GM19372 (cell line): ENCODE results near the gene ARHGAP6.

Experiments
- ATAC-seq: cut with Tn5 transposase; IDR thresholded peaks from one replicate; pipeline ENCODE4 v1.9.1; 2021; ENCODE audit warnings: mild to moderate bottlenecking, low read depth, moderate library complexity; ENCODE audit not compliant: unreplicated experiment

ARHGAP6 gene

DNA sequence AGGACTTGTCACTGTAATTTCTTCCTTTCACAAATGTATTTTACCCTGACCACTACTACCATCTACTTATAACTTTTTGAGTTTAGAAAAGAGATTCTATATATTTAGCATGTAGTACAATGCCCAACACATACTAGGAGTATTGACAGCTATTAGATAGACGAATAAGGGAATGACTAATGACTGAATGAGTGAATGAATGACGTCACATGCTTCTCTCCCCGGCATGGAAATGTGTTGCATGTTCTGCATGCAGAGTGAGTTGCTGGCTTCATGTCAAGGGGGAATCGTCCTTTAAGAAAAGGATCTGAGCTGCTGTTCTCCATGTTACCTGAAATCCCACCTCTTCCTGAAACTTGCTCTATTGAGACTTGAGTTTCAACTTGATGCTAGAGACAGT is 459.9 kb downstream of the ARHGAP6 start:
- ATAC-seq, result no peak

DNA sequence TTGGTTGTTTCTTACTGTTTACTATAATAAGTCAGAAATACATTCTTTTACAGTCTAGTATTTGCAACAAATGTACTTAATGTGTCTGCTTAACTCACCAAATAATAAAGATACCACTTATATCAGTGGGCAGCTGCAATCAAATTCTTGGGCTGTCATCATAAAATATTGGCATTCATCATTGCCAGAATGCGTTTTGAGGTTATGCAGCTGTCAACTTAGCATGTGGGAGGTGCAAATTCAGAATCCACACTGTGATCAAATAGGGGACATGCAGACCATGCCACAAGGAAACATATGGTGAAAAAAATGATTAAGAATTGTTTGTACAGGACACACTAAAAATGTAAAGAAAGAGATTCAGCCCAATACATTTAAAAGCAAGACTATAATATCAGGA is 468.0 kb downstream of the ARHGAP6 start:
- ATAC-seq, result no peak

DNA sequence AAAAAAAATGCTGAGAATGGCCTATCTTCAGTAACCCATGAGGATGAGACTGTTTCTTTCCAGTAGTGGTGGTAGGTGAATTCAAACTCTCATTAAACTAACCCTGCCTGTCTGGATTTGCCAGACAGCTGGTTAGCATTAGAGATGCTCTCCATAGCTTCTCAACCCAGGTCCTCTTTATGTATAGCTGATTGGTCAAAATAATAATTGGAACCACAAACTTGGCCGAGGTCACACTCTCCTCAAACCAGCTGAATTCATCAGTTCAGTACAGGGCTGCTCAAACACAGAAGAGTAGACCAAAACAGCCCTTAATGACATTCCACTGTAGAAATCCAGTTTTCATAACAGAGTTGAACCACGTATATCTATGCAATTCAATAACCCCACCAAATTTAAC is 469.2 kb downstream of the ARHGAP6 start:
- ATAC-seq, result no peak

DNA sequence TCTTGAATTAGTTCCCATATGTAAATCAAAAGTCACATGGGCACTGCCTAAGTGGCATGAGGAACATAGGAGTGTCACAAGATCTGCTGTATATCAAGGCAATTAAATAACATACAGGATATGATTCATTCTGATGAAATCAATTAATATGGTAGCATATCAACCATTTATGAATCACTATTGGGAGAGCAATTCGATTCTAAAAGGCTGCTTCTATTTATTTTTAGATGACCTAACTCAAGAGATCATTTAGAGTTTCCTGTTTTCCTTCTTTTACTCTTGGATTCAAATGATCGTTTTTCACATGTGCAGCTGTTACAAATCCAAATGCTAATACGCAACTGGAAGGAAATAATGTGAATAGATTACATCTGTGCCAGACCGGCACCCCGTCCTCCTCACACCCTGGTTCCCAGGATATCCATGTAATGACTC is 472.7 kb downstream of the ARHGAP6 start:
- no peak for ATAC-seq

DNA sequence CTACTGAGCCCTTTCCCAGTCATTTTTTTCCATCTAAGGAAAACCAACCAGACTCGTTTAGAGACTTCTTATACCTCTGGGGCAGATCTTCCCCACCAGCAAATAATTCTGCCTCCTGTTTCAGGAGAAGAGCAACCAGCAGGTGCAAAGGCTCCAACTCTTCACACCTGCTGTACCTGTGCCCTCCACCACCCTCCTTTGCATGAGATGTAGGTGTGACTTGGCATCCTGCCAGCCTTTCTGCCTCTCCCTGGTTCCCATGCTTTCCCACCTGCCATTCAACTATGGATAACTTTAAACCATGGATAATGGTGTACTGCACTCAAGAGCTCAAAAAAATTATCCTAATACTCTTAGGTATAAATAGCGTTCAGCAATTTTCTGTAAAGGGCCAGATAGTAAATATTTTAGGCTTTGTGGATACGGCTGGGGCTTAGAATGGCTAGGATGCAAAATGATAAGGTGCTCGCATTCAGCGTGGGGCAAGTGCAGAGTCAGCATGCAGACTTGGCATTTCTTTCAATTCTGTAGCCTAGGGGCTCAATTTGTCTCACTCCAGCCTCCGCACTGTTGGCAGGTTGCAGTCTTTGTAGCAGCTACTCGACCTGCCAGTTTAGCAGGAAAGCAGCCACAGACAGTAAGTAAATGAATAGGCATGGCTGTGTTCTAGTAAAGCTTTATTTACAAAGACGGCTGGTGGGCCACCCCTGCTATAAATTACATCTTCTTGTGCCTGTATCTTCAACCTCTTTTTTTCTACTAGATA is 474.8 kb downstream of the ARHGAP6 start:
- no peak for ATAC-seq

DNA sequence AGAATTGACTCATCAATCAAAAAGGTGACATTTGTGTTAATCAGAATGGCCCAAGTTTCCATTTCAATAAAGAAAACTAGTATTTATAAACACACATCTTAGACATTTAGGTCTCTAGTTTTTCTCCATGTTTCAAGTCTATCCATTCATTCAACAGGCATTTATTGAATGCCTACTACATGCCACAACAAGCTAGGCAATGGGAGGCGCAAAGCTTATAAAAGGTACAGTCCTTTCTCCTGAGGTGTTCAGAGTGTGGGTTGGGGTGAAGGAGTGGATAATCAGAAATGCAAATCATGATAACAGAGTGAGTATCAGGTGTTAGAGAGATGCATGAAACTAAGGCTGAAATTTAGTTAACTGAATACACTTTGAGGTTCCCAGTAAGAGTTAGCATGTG is 476.6 kb downstream of the ARHGAP6 start:
- no peak for ATAC-seq

DNA sequence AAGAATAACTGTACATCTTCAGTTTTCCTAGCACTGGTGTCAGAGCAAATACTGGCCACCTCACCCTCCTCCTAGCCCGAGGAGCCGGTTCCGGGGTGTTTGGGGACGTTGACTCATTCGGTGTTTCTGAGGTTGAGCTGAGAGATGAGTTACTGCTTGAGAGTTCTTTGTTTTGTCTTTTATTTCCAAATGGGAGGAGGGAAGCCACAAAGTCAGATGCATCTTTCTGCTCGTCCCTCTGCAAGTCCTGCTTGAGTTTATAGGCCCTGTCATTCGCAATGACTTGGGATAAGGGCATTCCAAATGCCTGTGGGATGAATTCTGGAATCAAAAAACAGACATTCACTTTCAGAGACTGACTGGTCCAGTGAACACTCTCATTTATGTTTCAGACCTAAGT is 477.1 kb downstream of the ARHGAP6 start:
- ATAC-seq, result no peak

DNA sequence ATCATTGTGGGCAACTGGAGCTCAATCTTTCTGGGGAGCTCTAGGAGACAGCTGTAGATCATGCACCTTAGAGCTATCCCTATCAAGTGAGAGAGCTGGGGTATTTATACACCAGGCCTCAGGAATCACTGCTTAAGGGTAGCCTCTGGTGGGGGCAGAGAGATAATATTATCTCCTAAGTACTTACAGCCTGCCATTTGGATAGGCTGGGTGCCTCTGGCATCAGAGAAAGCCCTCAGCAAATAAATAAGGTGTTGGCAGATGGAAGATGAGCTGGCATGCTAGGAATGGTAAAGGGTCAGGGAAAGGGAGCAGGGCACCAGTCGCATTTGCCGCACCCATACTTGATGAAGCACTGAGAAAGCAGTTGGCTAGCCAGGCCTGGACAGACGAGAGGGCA is 478.7 kb downstream of the ARHGAP6 start:
- ATAC-seq, result no peak

DNA sequence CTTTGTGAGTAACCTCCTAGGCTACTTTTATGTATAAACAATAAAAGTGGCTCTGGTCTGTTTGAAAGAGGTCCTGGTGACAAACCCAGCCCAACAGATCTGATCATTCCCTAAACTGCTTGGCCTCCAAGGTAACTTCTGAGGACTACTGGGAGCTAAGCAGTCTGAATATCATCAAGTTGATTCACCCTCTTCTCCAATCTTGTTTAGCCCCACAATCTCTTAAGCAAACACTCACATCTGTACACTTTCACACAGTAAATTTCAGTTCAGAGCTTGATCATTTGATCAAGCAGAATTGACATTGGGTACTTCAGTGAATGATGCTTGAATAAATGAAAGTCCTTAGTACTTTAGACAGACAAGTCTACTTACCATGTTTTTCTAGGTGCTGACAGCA is 479.9 kb downstream of the ARHGAP6 start:
- ATAC-seq, result no peak

DNA sequence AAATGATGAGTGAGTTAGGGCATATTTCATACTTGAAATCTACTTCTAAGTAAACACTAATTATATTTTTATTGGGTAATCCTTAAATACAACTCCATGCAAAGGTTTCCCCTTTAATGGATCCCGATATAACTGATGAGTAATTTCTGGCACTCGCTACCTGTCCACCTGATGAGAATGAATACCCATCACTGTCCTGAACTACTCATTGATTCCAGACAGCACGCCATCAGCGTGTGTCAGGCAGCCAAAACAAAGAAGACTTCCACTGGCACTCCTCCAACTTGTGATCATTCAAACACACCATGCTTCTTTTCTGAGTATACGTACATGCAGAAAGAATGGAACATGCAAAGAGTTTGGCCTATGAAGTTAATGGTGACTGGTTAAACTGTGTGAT is 485.1 kb downstream of the ARHGAP6 start:
- no peak for ATAC-seq

DNA sequence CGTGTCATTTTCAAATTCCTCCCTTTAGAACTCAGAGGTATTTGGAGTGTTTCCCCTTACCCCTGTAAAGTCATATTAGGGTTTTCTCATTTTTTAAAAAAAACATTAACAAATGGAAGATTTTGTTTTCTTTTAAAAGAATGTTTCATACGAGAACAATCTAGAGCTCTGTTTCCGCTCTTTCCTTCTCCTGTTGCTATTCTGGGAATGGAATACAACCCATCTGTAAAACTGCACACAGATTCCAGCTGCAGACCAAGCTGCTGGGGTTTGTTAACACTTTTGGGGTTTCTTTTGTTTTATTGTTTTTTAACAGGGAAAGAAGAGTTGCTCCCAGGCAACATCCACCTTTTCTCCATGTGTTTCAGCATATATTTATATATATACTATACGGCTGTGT is 493.3 kb downstream of the ARHGAP6 start:
- ATAC-seq, result no peak

DNA sequence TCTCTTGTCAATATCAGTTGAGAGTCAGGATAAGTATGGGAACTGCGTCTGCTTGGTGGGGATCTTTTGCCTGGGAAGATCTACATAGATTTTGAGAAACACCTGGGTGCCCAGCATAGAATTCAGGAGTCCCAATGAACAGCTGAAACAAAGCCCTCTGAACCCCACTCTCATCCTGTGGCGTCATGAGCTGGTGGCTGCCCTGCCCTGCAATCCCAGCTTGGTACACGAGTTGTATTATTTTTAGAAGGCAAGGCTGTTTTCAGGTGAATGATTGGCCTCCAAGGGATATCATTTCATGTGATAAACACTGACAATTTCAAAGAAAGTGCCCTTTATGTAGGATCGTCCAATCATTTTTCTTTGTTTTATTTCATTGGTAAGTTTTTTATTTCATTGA is 493.8 kb downstream of the ARHGAP6 start:
- ATAC-seq, result no peak

DNA sequence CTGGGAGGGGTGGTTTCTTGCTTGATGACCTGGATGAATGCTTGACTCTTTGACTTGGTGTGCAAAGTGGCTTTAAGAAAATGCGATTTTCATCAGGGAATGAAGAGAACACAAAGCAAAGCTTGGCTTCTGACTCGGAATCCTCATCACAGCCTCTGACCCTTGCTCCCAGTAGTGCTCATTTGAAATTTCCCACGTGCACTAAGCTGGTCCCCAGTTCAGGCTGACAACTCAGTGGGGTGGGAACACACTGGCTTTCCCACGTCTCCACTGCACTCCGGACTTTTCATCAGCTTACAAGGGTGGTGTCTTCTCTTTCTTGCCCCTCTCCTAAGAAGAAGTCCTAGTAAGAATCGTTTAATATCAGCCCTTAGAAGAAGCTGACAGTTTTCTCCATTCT is 501.3 kb downstream of the ARHGAP6 start:
- ATAC-seq, result no peak

DNA sequence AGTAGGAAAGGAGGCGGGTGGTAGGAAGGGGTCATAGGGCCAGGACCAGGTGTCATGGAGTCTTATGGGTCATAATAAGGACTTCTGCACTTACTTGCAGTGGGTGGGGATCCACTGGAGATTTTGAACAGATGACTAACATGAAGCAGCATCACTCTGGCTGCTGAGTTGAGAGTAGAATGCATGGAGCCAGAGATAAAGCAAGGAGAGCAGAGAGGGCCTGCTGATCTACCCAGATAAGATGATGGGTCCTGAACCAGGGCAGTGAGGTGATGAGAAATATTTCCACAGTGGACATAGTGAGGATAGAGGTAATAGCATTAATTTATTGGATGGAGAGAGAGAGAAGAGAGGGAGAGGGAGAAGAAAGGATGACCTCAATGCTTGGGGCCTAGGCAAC is 506.6 kb downstream of the ARHGAP6 start:
- ATAC-seq, result no peak

DNA sequence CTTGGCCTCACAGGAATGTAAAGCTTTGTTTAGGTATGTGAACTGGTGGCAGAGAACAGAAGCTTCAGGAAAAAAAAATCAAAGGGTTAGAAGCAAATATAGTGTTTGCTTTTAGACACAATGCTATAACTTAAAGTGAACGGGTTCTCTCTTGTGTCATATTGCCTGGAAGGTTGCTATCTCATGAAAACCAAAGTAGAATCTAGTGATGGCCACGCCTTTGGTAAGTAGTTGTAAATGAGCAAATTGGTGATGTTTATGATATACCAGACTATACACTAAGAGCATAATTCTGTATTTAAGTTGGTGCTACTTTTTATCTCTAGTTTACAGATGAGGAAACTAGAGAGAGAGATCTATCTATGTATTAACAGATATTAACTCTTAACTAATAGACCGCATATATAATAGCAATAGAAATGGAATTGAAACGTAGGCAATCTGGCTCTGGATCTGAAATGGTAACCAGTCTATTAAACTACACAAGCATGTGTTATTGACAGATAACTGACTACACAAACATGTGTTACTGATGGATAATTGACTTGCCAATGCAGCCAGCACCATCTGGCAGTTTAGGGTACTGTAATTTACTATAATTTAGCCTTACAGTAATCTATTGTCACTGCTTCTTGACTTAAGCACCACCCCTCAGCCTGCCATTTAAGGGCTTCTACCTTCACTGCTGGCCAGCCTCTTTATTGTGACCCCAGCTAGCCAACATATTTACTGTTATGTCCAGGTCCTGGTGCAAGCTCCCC is 513.7 kb downstream of the ARHGAP6 start:
- no peak for ATAC-seq

DNA sequence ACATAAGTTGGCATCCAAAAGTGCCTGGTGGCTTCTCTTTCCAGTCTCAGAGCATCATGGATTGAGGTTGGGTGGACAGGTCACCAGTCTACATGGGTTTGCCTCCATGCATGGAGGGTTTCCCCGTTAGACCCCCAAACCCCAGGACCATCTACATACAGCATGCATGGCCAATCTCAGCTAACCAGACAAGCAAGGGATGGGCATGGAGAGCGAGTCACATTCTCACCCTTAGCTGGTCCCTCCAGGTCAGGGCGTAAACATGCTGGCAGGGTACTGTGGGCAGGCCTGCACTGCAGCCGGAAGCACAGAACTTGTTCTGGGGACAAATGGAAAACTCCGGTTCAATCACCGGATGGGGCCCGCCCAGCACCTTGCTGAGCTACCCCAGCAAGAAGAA is 517.3 kb downstream of the ARHGAP6 start:
- no peak for ATAC-seq

DNA sequence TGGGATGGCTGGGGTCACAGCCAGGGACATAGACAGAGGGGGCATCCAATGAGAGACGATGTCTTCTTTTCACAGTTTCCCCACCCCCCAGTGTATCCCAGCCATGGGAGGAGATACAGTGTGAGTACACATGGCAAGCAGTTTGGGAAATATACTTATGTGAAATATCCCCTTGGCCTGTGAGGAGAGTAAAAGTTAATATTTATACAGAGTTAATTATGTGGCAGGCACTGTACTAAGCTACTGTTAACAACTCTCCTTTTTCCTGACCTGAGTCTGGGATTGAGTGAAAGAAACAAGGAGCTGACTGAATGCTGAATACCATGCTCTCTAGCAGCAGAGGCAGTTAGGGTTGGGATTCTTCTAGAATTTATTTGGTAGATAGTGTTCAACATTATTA is 519.3 kb downstream of the ARHGAP6 start:
- ATAC-seq, result no peak

DNA sequence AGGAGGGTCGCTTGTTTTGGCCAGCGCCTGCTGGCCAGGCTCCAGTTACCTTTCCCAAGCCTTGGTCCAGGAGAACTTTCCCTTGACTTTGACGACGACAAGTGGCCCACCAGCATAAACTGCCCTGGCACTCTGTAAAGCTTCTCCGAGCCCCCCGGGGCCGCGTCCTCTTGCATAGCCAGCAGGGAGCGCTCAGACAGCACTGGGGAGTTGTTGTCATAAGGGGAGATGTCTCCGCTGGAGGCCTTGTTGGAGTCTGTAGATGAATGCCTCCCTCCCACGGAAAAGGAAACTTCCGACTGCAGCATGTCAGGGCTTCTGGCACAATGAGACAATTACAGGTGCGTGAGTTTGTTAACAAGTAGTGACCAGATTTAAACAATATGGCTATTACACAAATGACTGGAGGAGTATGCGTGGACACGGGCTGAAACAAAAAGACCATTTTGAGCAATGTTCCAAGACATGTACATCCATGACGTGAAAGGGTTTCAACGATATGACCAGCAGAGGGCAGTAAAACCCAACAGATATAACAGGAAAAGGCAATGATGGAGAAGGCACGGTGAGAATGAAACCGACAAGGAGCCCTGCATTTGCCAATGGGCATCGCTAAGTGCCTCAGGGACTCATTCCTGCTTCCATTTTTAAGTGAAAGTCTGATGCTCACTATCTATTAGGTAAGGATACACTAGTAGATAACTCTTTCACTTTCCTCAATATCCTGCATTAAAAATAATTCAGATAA is 521.6 kb downstream of the ARHGAP6 start:
- ATAC-seq, result peak; percentile 90

DNA sequence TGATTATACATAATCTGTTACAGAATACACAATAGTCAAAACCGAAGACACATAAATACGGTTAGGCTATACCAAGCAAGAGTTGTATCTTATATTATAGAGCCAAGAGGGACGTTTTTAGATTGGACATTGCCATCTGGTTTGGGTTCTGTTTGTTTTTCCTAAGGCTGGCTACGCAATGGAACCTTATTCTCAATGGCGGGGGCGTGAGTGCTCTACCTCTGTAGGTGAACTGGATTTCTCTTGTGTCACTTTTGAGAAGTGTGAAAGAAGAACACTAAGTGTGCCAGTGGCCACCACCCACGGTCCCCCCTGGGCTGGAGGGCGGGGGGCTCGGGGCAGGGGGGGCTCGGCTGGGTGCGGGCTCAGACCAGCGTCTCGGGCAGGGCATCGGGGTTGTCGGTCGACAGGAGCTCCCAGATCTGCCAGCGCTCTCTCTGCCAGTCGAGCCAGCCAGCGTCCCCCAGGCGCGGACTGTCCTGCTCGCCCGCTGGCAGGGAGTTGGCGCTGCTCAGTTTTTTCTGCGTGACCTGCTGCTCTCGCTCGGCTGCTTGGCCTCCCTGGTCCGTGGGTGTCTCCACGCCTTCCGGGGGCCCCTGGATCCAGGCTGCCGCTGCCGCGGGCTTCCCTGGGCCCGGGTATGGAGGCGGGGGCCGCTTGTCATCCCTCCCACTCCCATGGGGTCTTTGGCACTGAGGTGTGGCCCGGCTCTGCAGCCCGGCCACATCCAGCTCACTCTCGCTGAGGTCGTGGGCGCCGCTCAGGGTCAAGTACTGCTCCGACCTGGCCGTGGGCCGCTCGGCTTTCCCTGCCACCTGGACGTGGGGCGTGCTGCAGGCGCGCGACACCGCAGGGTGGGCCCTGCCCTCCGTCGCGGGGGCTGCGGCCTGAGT is 527.0 kb downstream of the ARHGAP6 start:
- ATAC-seq, result no peak

DNA sequence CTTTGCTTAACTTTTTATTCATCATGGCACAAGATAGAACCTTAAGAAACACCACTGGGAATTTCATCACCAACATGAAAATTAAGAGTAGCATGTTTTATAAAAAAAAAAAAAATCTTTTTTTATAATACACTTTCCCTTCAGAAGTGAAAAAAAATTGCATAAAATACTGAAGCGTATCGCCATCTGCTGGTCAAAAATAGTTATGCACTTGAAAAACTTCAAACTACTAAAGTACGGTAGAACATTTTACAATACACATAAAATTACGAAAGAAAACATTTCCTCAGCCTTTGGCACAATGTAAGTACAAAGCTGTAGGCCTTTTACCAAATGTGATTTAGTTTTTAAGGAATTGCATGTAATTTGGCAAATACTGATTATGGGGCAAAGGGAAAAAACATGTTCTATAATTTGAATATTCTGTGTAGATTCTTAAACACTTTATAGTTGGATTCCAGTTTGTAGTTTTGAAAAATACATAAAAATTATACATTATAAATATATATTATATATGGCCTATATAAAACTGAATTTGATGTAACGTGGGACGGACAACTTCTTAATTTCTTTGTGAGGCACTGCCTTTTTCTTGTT is 528.1 kb downstream of the ARHGAP6 start:
- no peak for ATAC-seq
